ENCODE measurements around the gene PSMC1. TPM values are rescaled to one million over a fixed set of nuclear protein-coding genes. Genes with fewer than 3 reads are reported as not detected.

The PSMC1 gene
- total and polyA plus RNA-seq, 10 of the 15 experiments (the other 5 are each of a cell fraction or from before 2014, with no cell fraction given): 97.4 to 286 (median 209) TPM

- ChIA-PET CTCF (no interaction called here), POLR2A (no interaction called here), RAD21 (ENCODE audit: unreplicated experiment) (no interaction called here), SMC1A (ENCODE audit: uncharacterized antibody, unreplicated experiment) (interaction anchor here (0.6 kb wide), 1 partner anchor 423 kb away, joined by 3 read pairs; no protein-coding TSS in a partner anchor)
- Histone ChIP-seq H3K9ac (ENCODE audit: control insufficient read depth, insufficient read depth, low read length) (no peak overlapping the region), H3K4me3 (no peak overlapping the region), H4K20me1 (ENCODE audit: control insufficient read depth, insufficient read depth) (no peaks in the 10 kb centered on the region), H3K27me3 (replicated peaks in 1 of 2; ENCODE audit: control insufficient read depth in 2 of 2, insufficient read depth in 2 of 2, low read length in 1 of 2) (no peaks in the 10 kb centered on the region), H3K27ac (ENCODE audit: control insufficient read depth, insufficient read depth) (no peak overlapping the region), H3K9me3 (replicated peaks; ENCODE audit: control insufficient read depth, insufficient read depth, low read length) (no peaks in the 10 kb centered on the region), H3K4me2 (ENCODE audit: control insufficient read depth, insufficient read depth) (no peak overlapping the region), H3K79me2 (ENCODE audit: control insufficient read depth, insufficient read depth, low read length) (no peaks in the 10 kb centered on the region), H3K36me3 (ENCODE audit: control insufficient read depth in 2 of 2, insufficient read depth in 2 of 2, low read length in 1 of 2) (peaks cover 13 to 32% of the 10 kb centered on the region in 2 experiments), H2AFZ (ENCODE audit: control insufficient read depth, low read depth, low read length) (no peak overlapping the region), H3K4me1 (ENCODE audit: control insufficient read depth, insufficient read depth, low read length) (no peaks in the 10 kb centered on the region)
- intact Hi-C loops (cut with micrococcal nuclease; ENCODE audit: unreplicated experiment) (no loop called here), in situ Hi-C loops (cut with MboI) (no loop called here)
- DNase-seq (ENCODE audit: low read depth, low spot score) (no peak), ATAC-seq (no peak), FAIRE-seq (no peak)
- 98% methylated on average over 8 of the region's 8 CpGs for WGBS (ENCODE audit: insufficient coverage, insufficient replicate concordance, low lambda C conversion rate, missing lambda C conversion rate)
- BruUV-seq (replicated peaks): no TSS peak
- TF ChIP-seq SREBF2 (IDR thresholded peaks at IDR 0.05; ENCODE audit: low read length): no peak
- no peak for TF ChIP-seq TBL1XR1 (IDR thresholded peaks at IDR 0.05; ENCODE audit: low read depth, low read length)
- TF ChIP-seq HDAC2 (IDR thresholded peaks at IDR 0.05): no peak
- TF ChIP-seq NKRF (conservative IDR thresholded peaks at IDR 0.05): no peak
- TF ChIP-seq RELA (IDR thresholded peaks at IDR 0.05; ENCODE audit: borderline replicate concordance, partially characterized antibody): no peak
- no peak for TF ChIP-seq FOXK2 (IDR thresholded peaks at IDR 0.05)
- no peak for TF ChIP-seq NRF1 (conservative IDR thresholded peaks at IDR 0.05; ENCODE audit: low read depth, low read length)
- TF ChIP-seq SRF (IDR thresholded peaks at IDR 0.05; ENCODE audit: low read depth in 2 of 2, low read length in 2 of 2): no peak
- no peak for TF ChIP-seq MYB (IDR thresholded peaks at IDR 0.05; ENCODE audit: borderline replicate concordance, low read depth, low read length)
- TF ChIP-seq, protein P1, sequence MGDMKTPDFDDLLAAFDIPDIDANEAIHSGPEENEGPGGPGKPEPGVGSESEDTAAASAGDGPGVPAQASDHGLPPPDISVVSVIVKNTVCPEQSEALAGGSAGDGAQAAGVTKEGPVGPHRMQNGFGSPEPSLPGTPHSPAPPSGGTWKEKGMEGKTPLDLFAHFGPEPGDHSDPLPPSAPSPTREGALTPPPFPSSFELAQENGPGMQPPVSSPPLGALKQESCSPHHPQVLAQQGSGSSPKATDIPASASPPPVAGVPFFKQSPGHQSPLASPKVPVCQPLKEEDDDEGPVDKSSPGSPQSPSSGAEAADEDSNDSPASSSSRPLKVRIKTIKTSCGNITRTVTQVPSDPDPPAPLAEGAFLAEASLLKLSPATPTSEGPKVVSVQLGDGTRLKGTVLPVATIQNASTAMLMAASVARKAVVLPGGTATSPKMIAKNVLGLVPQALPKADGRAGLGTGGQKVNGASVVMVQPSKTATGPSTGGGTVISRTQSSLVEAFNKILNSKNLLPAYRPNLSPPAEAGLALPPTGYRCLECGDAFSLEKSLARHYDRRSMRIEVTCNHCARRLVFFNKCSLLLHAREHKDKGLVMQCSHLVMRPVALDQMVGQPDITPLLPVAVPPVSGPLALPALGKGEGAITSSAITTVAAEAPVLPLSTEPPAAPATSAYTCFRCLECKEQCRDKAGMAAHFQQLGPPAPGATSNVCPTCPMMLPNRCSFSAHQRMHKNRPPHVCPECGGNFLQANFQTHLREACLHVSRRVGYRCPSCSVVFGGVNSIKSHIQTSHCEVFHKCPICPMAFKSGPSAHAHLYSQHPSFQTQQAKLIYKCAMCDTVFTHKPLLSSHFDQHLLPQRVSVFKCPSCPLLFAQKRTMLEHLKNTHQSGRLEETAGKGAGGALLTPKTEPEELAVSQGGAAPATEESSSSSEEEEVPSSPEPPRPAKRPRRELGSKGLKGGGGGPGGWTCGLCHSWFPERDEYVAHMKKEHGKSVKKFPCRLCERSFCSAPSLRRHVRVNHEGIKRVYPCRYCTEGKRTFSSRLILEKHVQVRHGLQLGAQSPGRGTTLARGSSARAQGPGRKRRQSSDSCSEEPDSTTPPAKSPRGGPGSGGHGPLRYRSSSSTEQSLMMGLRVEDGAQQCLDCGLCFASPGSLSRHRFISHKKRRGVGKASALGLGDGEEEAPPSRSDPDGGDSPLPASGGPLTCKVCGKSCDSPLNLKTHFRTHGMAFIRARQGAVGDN (IDR thresholded peaks at IDR 0.05): no peak
- no peak for TF ChIP-seq MXI1 (IDR thresholded peaks at IDR 0.05; ENCODE audit: low read depth, low read length)
- TF ChIP-seq KDM1A (IDR thresholded peaks at IDR 0.05; ENCODE audit: borderline replicate concordance): no peak
- TF ChIP-seq IKZF2 (IDR thresholded peaks at IDR 0.05): no peak
- no peak for TF ChIP-seq BRCA1 (IDR thresholded peaks at IDR 0.05; ENCODE audit: low read depth, low read length)
- no peak for TF ChIP-seq RB1 (IDR thresholded peaks at IDR 0.05; ENCODE audit: borderline replicate concordance)
Measured at GRCh38 chr14:90273532-90273931, 17.2 kb downstream of the PSMC1 start.
